ENCODE measurements around the gene PLPP2.

DNA sequence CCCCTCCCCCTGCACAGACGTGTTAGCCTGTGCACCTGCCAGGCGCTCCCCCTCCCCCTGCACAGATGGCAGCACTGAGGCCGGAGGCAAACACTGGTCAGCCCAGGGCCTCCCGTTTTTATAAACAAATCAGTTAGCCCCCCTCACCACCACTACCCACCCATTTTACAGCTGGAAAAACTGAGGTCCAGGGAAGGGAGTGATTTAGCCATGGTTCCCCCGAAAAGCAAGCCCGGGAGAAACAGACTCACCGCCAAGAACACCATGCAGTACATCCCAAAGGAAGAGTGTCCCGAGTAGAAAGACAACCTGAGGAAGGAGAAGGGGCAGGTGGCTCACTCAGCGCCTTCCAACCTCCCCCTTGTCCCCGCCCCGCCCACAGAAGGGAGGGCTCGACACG lies 8.7 kb downstream of the PLPP2 start:
- no peak for TF ChIP-seq EZH2 (IDR thresholded peaks at IDR 0.05; ENCODE audit: borderline replicate concordance, low read depth, low read length, severe bottlenecking)
- TF ChIP-seq, protein P1, sequence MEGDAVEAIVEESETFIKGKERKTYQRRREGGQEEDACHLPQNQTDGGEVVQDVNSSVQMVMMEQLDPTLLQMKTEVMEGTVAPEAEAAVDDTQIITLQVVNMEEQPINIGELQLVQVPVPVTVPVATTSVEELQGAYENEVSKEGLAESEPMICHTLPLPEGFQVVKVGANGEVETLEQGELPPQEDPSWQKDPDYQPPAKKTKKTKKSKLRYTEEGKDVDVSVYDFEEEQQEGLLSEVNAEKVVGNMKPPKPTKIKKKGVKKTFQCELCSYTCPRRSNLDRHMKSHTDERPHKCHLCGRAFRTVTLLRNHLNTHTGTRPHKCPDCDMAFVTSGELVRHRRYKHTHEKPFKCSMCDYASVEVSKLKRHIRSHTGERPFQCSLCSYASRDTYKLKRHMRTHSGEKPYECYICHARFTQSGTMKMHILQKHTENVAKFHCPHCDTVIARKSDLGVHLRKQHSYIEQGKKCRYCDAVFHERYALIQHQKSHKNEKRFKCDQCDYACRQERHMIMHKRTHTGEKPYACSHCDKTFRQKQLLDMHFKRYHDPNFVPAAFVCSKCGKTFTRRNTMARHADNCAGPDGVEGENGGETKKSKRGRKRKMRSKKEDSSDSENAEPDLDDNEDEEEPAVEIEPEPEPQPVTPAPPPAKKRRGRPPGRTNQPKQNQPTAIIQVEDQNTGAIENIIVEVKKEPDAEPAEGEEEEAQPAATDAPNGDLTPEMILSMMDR (IDR thresholded peaks at IDR 0.05; ENCODE audit: borderline replicate concordance, extremely low read depth, low read length, poor library complexity, severe bottlenecking), result no peak

Measured in DND-41 (cell line).